HEK293 (cell line): ENCODE data around the gene OTOS.

Source experiments
- CTCF ChIA-PET: fragments of 350-600 bp; formaldehyde crosslinking; extraction: SDS; loops from one replicate; lab custom pipeline; 2021; ENCODE audit warnings: antibody characterized with exemption; lab: Yijun Ruan, JAX
- POLR2A ChIA-PET: fragments of 300-600 bp; formaldehyde crosslinking; extraction: SDS; loops from one replicate; lab custom pipeline; 2020; ENCODE audit warnings: antibody characterized with exemption, inconsistent platforms; lab: Yijun Ruan, JAX
- H3K27ac ChIP-seq: fragments of 200-500 bp; sonication (Bioruptor generic); 2 replicates; pipeline ENCODE4 v1.5.1; 2014; ENCODE audit warnings: low read depth, low read length, control low read depth, inconsistent platforms; ENCODE audit errors: extremely low read depth
- H3K36me3 ChIP-seq, 2 experiments: fragments of 200-500 bp in 1 of 2; sonication (Bioruptor generic) in 1 of 2; 1 replicate in 1 of 2; 2 replicates in 1 of 2; pipeline ENCODE4 v1.5.1; 2014 to 2017; ENCODE audit warnings: inconsistent platforms in 2 of 2, low read length in 2 of 2; ENCODE audit not compliant: control insufficient read depth in 2 of 2, insufficient read depth in 1 of 2
- H3K4me1 ChIP-seq: fragments of 200-500 bp; sonication (Bioruptor generic); 2 replicates; pipeline ENCODE4 v1.5.1; 2014; ENCODE audit warnings: mild to moderate bottlenecking, low read length, inconsistent platforms; ENCODE audit not compliant: control insufficient read depth, insufficient read depth
- H3K4me3 ChIP-seq: 2 replicates; pipeline ENCODE4 v1.5.1; 2011; ENCODE audit warnings: low read depth, mild to moderate bottlenecking, control low read depth, low read length, moderate library complexity
- H3K9me3 ChIP-seq: fragments of 200-500 bp; sonication (Bioruptor generic); 2 replicates; pipeline ENCODE4 v1.5.1; 2014; ENCODE audit warnings: low read depth, low read length, inconsistent platforms; ENCODE audit not compliant: control insufficient read depth, insufficient read depth
- BCL11B ChIP-seq: fragments of 450-650 bp; formaldehyde crosslinking; IDR thresholded peaks from 2 replicates; pipeline ENCODE4 v1.5.1; 2016; ENCODE audit warnings: low read depth, missing biosample characterization, missing genetic modification characterization
- KLF10 ChIP-seq: fragments of 450-650 bp; IDR thresholded peaks from 2 replicates; pipeline ENCODE4 v1.5.1; 2018; ENCODE audit warnings: missing biosample characterization, mild to moderate bottlenecking, missing genetic modification characterization
- KLF7 ChIP-seq: fragments of 450-650 bp; formaldehyde crosslinking; IDR thresholded peaks from 2 replicates; pipeline ENCODE4 v1.5.1; 2016; ENCODE audit warnings: missing biosample characterization, missing genetic modification characterization, borderline replicate concordance
- KLF9 ChIP-seq: fragments of 450-650 bp; formaldehyde crosslinking; IDR thresholded peaks from 2 replicates; pipeline ENCODE4 v1.5.1; 2016; ENCODE audit warnings: missing biosample characterization, missing genetic modification characterization, low read depth
- SP3 ChIP-seq: fragments of 450-650 bp; formaldehyde crosslinking; IDR thresholded peaks from 2 replicates; pipeline ENCODE4 v1.5.1; 2016; ENCODE audit warnings: missing biosample characterization, missing genetic modification characterization
- SP7 ChIP-seq: fragments of 450-650 bp; formaldehyde crosslinking; IDR thresholded peaks from 2 replicates; pipeline ENCODE4 v1.5.1; 2016; ENCODE audit warnings: missing biosample characterization, missing genetic modification characterization
- ZFP37 ChIP-seq: fragments of 450-650 bp; formaldehyde crosslinking; IDR thresholded peaks from 2 replicates; pipeline ENCODE4 v1.5.1; 2016; ENCODE audit warnings: missing biosample characterization, missing genetic modification characterization
- ZIC2 ChIP-seq: fragments of 450-650 bp; formaldehyde crosslinking; IDR thresholded peaks from 2 replicates; pipeline ENCODE4 v1.5.1; 2016; ENCODE audit warnings: missing biosample characterization, missing genetic modification characterization
- ZNF10 ChIP-seq: fragments of 450-650 bp; formaldehyde crosslinking; IDR thresholded peaks from 2 replicates; pipeline ENCODE4 v1.5.1; 2017; ENCODE audit warnings: missing biosample characterization, missing genetic modification characterization
- ZNF16 ChIP-seq: fragments of 450-650 bp; formaldehyde crosslinking; IDR thresholded peaks from 2 replicates; pipeline ENCODE4 v1.5.1; 2016; ENCODE audit warnings: low read depth, missing biosample characterization, missing genetic modification characterization
- ZNF221 ChIP-seq: fragments of 450-650 bp; formaldehyde crosslinking; IDR thresholded peaks from 2 replicates; pipeline ENCODE4 v1.5.1; 2017; ENCODE audit warnings: missing biosample characterization, missing genetic modification characterization, borderline replicate concordance
- ZNF350 ChIP-seq: fragments of 450-650 bp; formaldehyde crosslinking; IDR thresholded peaks from 2 replicates; pipeline ENCODE4 v1.5.0; 2017; ENCODE audit warnings: missing biosample characterization, mild to moderate bottlenecking, missing genetic modification characterization
- ZNF416 ChIP-seq: fragments of 450-650 bp; formaldehyde crosslinking; IDR thresholded peaks from 2 replicates; pipeline ENCODE4 v1.5.1; 2016; ENCODE audit warnings: missing biosample characterization, missing genetic modification characterization
- ZNF521 ChIP-seq: fragments of 450-650 bp; formaldehyde crosslinking; IDR thresholded peaks from 2 replicates; pipeline ENCODE4 v1.5.1; 2017; ENCODE audit warnings: missing biosample characterization, mild to moderate bottlenecking, missing genetic modification characterization
- ZNF561 ChIP-seq: fragments of 450-650 bp; IDR thresholded peaks from 2 replicates; pipeline ENCODE4 v1.5.1; 2018; ENCODE audit warnings: missing biosample characterization, missing genetic modification characterization, borderline replicate concordance
- ZNF623 ChIP-seq: fragments of 450-650 bp; formaldehyde crosslinking; IDR thresholded peaks from 2 replicates; pipeline ENCODE4 v1.5.1; 2016; ENCODE audit warnings: missing biosample characterization, missing genetic modification characterization
- ZNF626 ChIP-seq: fragments of 450-650 bp; sonication (Bioruptor Pico); formaldehyde crosslinking; IDR thresholded peaks from 2 replicates; pipeline ENCODE4 v1.5.1; 2018; ENCODE audit warnings: missing biosample characterization, missing genetic modification characterization, inconsistent platforms
- ZNF658 ChIP-seq: fragments of 450-650 bp; formaldehyde crosslinking; IDR thresholded peaks from 2 replicates; pipeline ENCODE4; 2016; ENCODE audit warnings: missing biosample characterization, missing genetic modification characterization
- ZNF843 ChIP-seq: fragments of 450-650 bp; formaldehyde crosslinking; IDR thresholded peaks from 2 replicates; pipeline ENCODE4 v1.5.1; 2016; ENCODE audit warnings: missing biosample characterization, missing genetic modification characterization
- TF ChIP-seq, protein P1 (sequence below): fragments of 450-650 bp; formaldehyde crosslinking; conservative IDR thresholded peaks from 2 replicates; pipeline ENCODE4 v1.5.1; 2016; ENCODE audit warnings: low read depth, missing biosample characterization, missing genetic modification characterization
- TF ChIP-seq, protein P2 (sequence below): fragments of 450-650 bp; formaldehyde crosslinking; IDR thresholded peaks from 2 replicates; pipeline ENCODE4 v1.5.1; 2016; ENCODE audit warnings: missing biosample characterization, missing genetic modification characterization

Gene OTOS

DNA sequence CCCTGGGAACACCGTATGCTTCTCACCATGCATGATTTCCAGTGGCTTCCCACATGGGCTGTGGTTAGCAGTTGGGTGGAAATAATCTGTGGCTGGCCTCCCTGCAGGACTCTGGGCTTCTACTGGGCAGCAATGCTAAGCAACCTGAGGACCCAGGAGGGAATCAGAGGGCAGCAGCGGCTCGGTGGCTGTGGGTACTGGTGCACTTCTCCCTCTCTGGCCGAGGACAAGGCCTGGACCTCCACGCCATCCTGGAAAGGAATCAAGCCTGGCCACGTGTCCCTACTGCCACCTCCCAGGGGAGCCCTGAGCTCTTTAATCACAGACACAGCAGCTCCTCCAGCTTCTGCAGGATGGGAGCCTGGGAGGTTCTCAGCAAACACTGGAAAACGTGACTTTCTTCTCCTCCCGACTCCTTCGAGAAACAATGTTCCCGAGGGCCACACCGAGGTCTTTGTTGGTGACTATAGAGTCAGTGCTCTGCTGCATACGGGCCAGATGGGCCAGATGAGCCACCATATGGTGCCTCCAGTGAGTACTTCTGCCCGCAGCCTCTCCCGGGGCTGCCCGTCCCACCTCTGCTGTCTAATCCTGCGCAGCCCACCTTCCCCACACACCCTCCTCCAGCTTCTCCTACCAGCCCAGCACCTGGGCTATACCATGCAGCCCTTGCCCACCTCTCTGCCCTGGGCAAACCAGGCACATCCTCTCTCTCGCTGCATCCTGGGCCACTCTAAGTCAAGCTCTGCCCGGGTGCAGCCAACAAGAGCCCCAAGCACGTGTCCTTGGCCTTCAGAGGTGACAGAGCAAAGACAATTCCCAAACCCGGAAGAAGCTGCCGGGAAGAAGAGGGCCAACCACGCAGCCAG, 42.8 kb upstream of the OTOS start:
- CTCF ChIA-PET: no interaction called here

DNA sequence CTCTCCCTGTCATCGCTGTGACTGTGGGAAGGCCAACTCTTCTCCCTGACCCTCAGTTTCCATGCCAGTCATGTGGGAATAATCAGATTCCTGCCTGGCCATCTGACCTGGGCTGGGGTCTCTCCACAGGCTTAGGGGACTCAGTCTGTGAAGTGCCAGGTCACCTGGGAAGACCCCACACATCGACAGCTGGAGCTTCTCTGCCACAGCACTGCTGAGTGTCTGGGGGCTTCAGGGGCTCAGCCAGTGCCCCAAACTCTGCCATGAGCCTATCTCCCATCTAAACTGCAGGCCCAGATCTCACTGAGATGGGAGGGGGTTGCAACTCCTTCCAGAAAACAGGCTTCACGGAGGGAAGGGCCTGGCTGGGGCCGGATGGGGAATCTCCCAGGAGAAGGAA, 42.0 kb upstream of the OTOS start:
- POLR2A ChIA-PET: no interaction called here
- CTCF ChIA-PET: no interaction called here
- TF ChIP-seq ZFP37: no peak
- TF ChIP-seq, protein P1, sequence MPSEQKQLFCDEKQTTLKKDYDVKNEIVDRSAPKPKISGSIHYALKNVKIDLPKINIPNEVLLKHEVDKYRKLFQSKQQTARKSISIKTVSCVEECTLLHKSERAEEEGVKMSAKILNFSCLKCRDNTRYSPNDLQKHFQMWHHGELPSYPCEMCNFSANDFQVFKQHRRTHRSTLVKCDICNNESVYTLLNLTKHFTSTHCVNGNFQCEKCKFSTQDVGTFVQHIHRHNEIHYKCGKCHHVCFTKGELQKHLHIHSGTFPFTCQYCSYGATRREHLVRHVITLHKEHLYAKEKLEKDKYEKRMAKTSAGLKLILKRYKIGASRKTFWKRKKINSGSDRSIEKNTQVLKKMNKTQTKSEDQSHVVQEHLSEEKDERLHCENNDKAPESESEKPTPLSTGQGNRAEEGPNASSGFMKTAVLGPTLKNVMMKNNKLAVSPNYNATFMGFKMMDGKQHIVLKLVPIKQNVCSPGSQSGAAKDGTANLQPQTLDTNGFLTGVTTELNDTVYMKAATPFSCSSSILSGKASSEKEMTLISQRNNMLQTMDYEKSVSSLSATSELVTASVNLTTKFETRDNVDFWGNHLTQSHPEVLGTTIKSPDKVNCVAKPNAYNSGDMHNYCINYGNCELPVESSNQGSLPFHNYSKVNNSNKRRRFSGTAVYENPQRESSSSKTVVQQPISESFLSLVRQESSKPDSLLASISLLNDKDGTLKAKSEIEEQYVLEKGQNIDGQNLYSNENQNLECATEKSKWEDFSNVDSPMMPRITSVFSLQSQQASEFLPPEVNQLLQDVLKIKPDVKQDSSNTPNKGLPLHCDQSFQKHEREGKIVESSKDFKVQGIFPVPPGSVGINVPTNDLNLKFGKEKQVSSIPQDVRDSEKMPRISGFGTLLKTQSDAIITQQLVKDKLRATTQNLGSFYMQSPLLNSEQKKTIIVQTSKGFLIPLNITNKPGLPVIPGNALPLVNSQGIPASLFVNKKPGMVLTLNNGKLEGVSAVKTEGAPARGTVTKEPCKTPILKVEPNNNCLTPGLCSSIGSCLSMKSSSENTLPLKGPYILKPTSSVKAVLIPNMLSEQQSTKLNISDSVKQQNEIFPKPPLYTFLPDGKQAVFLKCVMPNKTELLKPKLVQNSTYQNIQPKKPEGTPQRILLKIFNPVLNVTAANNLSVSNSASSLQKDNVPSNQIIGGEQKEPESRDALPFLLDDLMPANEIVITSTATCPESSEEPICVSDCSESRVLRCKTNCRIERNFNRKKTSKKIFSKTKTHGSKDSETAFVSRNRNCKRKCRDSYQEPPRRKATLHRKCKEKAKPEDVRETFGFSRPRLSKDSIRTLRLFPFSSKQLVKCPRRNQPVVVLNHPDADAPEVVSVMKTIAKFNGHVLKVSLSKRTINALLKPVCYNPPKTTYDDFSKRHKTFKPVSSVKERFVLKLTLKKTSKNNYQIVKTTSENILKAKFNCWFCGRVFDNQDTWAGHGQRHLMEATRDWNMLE (tag by site-specific recombination): no peak
- TF ChIP-seq KLF10 (tag by site-specific recombination): no peak
- TF ChIP-seq ZNF350: no peak
- TF ChIP-seq ZNF626 (tag by site-specific recombination): no peak
- no peak for TF ChIP-seq ZNF221
- TF ChIP-seq KLF9 (tag by site-specific recombination): no peak
- TF ChIP-seq SP3 (tag by site-specific recombination): no peak
- TF ChIP-seq, protein P2, sequence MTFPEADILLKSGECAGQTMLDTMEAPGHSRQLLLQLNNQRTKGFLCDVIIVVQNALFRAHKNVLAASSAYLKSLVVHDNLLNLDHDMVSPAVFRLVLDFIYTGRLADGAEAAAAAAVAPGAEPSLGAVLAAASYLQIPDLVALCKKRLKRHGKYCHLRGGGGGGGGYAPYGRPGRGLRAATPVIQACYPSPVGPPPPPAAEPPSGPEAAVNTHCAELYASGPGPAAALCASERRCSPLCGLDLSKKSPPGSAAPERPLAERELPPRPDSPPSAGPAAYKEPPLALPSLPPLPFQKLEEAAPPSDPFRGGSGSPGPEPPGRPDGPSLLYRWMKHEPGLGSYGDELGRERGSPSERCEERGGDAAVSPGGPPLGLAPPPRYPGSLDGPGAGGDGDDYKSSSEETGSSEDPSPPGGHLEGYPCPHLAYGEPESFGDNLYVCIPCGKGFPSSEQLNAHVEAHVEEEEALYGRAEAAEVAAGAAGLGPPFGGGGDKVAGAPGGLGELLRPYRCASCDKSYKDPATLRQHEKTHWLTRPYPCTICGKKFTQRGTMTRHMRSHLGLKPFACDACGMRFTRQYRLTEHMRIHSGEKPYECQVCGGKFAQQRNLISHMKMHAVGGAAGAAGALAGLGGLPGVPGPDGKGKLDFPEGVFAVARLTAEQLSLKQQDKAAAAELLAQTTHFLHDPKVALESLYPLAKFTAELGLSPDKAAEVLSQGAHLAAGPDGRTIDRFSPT (tag by site-specific recombination): no peak
- TF ChIP-seq ZNF623 (tag by site-specific recombination): no peak
- TF ChIP-seq BCL11B (tag by site-specific recombination): no peak
- TF ChIP-seq, all 188 proteins: peak for 0
- Histone ChIP-seq H3K27ac (no peak overlapping the region), H3K4me3 (no peak overlapping the region), H3K4me1 (no peaks in the 10 kb centered on the region), H3K36me3 (no peaks in the 10 kb centered on the region), H3K9me3 (no peaks in the 10 kb centered on the region)

More for the DNA sequence above, 42.8 kb upstream of the OTOS start:
- Histone ChIP-seq H3K4me3 (no peak overlapping the region), H3K9me3 (no peaks in the 10 kb centered on the region), H3K36me3 (no peaks in the 10 kb centered on the region)
- TF ChIP-seq ZIC2: 0 out of 2 replicates have a peak, but pooled peaks have one; percentile 12
- no peak for TF ChIP-seq ZNF16 (tag by site-specific recombination)
- TF ChIP-seq, all 188 proteins: peak for 1
- H3K4me1 ChIP-seq: no peaks in the 10 kb centered on the region
- POLR2A ChIA-PET: no interaction called here
- H3K27ac ChIP-seq: no peak overlapping the region

DNA sequence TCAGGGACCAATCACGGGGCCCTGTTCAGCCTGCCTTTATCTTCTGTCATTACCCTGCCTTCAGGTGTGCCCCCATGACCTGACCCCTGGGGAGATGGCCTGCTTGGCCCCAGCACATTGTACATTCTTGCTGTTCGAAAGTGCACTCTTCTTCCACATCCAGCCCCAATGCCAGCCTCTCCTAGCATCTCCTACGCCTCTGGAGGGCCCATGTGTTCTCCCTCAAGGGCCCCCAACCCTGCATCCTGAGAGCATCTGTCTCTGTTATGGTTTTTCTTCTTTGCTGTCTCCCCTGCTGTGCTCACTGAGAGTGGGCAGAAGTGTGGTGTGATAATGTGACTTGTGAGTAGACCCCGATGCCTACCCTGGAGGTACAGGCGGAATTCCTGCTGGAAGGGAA, 41.5 kb upstream of the OTOS start:
- Histone ChIP-seq H3K4me3 (no peak overlapping the region), H3K4me1 (no peaks in the 10 kb centered on the region), H3K27ac (no peak overlapping the region), H3K36me3 (no peaks in the 10 kb centered on the region), H3K9me3 (no peaks in the 10 kb centered on the region)
- TF ChIP-seq ZNF521 (tag by site-specific recombination) (no peak), ZNF843 (tag by site-specific recombination) (no peak), ZNF416 (tag by site-specific recombination) (no peak), ZNF561 (tag by site-specific recombination) (no peak), ZNF10 (tag by site-specific recombination) (no peak), KLF9 (tag by site-specific recombination) (no peak), ZNF658 (tag by site-specific recombination) (no peak), KLF7 (no peak), SP7 (no peak)
- ChIA-PET POLR2A (no interaction called here), CTCF (no interaction called here)
